ENCODE data around the gene ZNF326. TPM values are rescaled to one million over a fixed set of nuclear protein-coding genes. Genes with fewer than 3 reads are reported as not detected.
"Not testable (repeated sequence)": the region's sequence is repeated elsewhere in the genome, so short reads cannot be mapped to it uniquely, and the experiment has no call there.

Gene ZNF326
- total and polyA plus RNA-seq, 3 donors from 2014 or later, result 9.5 to 30.2 (median 28.6) TPM

GRCh38 chr1:90045853-90046563 lies 51.1 kb downstream of the ZNF326 start:
- peak; percentile 23 to 50 (median 50) for TF ChIP-seq CTCF (IDR thresholded peaks at IDR 0.05)
- no peak for TF ChIP-seq POLR2A (IDR thresholded peaks at IDR 0.05)
- intact Hi-C loops (cut with DNase I; ENCODE audit: low total_unique reads), result no loop called here
- Histone ChIP-seq H3K36me3 (ENCODE audit: low read depth, missing control alignments) (no peaks in the 10 kb centered on the region), H3K27ac (no peak overlapping the region), H3K4me1 (no peaks in the 10 kb centered on the region), H3K27me3 (no peaks in the 10 kb centered on the region), H3K4me3 (no peak overlapping the region), H3K9me3 (no peaks in the 10 kb centered on the region)
- DNase-seq, result no peak
- WGBS, 2 donors, result 34 to 42% methylated on average over 2 of the region's 2 CpGs

- intact Hi-C loops (cut with DNase I; ENCODE audit: low total_unique reads), result no loop called here
- Histone ChIP-seq H3K4me1 (no peaks in the 10 kb centered on the region), H3K36me3 (ENCODE audit: low read depth, missing control alignments) (no peaks in the 10 kb centered on the region), H3K27ac (no peak overlapping the region), H3K9me3 (no peaks in the 10 kb centered on the region), H3K4me3 (no peak overlapping the region), H3K27me3 (no peaks in the 10 kb centered on the region)
- TF ChIP-seq CTCF (IDR thresholded peaks at IDR 0.05) (no peak), POLR2A (IDR thresholded peaks at IDR 0.05) (no peak)
- WGBS, 2 donors, result 92 to 100% methylated on average over 3 of the region's 3 CpGs
- DNase-seq, result no peak
Measured at GRCh38 chr1:90046635-90047034, 51.7 kb downstream of the ZNF326 start.

GRCh38 chr1:90048043-90048442 lies 53.1 kb downstream of the ZNF326 start:
- H3K4me1 ChIP-seq, result no peaks in the 10 kb centered on the region
- H3K9me3 ChIP-seq, result no peaks in the 10 kb centered on the region
- intact Hi-C loops (cut with DNase I; ENCODE audit: low total_unique reads), result no loop called here
- H3K4me3 ChIP-seq, result no peak overlapping the region
- 65 to 70% methylated on average over 5 of the region's 5 CpGs for WGBS, 2 donors
- no peaks in the 10 kb centered on the region for H3K27me3 ChIP-seq
- no peak overlapping the region for H3K27ac ChIP-seq
- DNase-seq, result no peak
- TF ChIP-seq POLR2A (IDR thresholded peaks at IDR 0.05) (no peak), CTCF (IDR thresholded peaks at IDR 0.05) (no peak)
- no peaks in the 10 kb centered on the region for H3K36me3 ChIP-seq (ENCODE audit: low read depth, missing control alignments)

GRCh38 chr1:90062700-90063643 lies 68.1 kb downstream of the ZNF326 start:
- 80 to 88% methylated on average over 20 to 27 of the region's 31 CpGs for WGBS, 2 donors
- H3K4me3 ChIP-seq; intact Hi-C loops (cut with DNase I; ENCODE audit: low total_unique reads); H3K27me3 ChIP-seq; H3K27ac ChIP-seq; H3K36me3 ChIP-seq (ENCODE audit: low read depth, missing control alignments); H3K4me1 ChIP-seq; DNase-seq; H3K9me3 ChIP-seq: not testable (repeated sequence)

- intact Hi-C loops (cut with DNase I; ENCODE audit: low total_unique reads); H3K4me1 ChIP-seq; H3K36me3 ChIP-seq (ENCODE audit: low read depth, missing control alignments); DNase-seq; H3K27ac ChIP-seq; H3K27me3 ChIP-seq; H3K9me3 ChIP-seq; H3K4me3 ChIP-seq: not testable (repeated sequence)
- 83 to 84% methylated on average over 6 of the region's 6 CpGs for WGBS, 2 donors
Measured at GRCh38 chr1:90064109-90064508, 69.2 kb downstream of the ZNF326 start.
